Measurements from ENCODE around the gene DRG2.

DRG2 gene

GRCh38 chr17:18146980-18147379 is 59.2 kb downstream of the DRG2 start:
- H4K20me1 ChIP-seq (ENCODE audit: insufficient read depth, low read length, poor library complexity, severe bottlenecking): no peaks in the 10 kb centered on the region
- no peak overlapping the region for H3K4me2 ChIP-seq (ENCODE audit: low read depth, low read length, poor library complexity, severe bottlenecking)
- no peaks in the 10 kb centered on the region for H3K27me3 ChIP-seq (ENCODE audit: insufficient read depth, low read length, poor library complexity, severe bottlenecking)
- no peak for TF ChIP-seq CTCF (conservative IDR thresholded peaks at IDR 0.05; ENCODE audit: low read length)
- no peak for TF ChIP-seq EZH2phosphoT487 (IDR thresholded peaks at IDR 0.05; ENCODE audit: borderline replicate concordance)
- no peaks in the 10 kb centered on the region for H3K36me3 ChIP-seq (ENCODE audit: insufficient read depth, low read length)
- no peak overlapping the region for H3K4me3 ChIP-seq (ENCODE audit: low read length, poor library complexity, severe bottlenecking)
- H3K9me3 ChIP-seq (ENCODE audit: insufficient read depth, low read depth, low read length): no peaks in the 10 kb centered on the region
- H2AFZ ChIP-seq (ENCODE audit: low read length): no peak overlapping the region
- no peak overlapping the region for H3K9ac ChIP-seq (ENCODE audit: low read depth, low read length, poor library complexity, severe bottlenecking)
- H3K9me2 ChIP-seq (replicated peaks; ENCODE audit: low read depth, low read length): no peaks in the 10 kb centered on the region
- no peaks in the 10 kb centered on the region for H3F3A ChIP-seq (ENCODE audit: low read depth)
- H3K79me2 ChIP-seq (ENCODE audit: insufficient read depth, low read length): no peaks in the 10 kb centered on the region
- no peaks in the 10 kb centered on the region for H3K4me1 ChIP-seq (ENCODE audit: insufficient read depth, low read length, poor library complexity, severe bottlenecking)

- Histone ChIP-seq H3K4me1 (ENCODE audit: insufficient read depth, low read length, poor library complexity, severe bottlenecking) (no peaks in the 10 kb centered on the region), H2AFZ (ENCODE audit: low read length) (no peak overlapping the region), H3K4me2 (ENCODE audit: low read depth, low read length, poor library complexity, severe bottlenecking) (no peak overlapping the region), H3K4me3 (ENCODE audit: low read length, poor library complexity, severe bottlenecking) (no peak overlapping the region), H3K9ac (ENCODE audit: low read depth, low read length, poor library complexity, severe bottlenecking) (no peak overlapping the region), H4K20me1 (ENCODE audit: insufficient read depth, low read length, poor library complexity, severe bottlenecking) (no peaks in the 10 kb centered on the region), H3K27me3 (ENCODE audit: insufficient read depth, low read length, poor library complexity, severe bottlenecking) (no peaks in the 10 kb centered on the region), H3K9me2 (replicated peaks; ENCODE audit: low read depth, low read length) (no peaks in the 10 kb centered on the region), H3K9me3 (ENCODE audit: insufficient read depth, low read depth, low read length) (no peaks in the 10 kb centered on the region), H3K79me2 (ENCODE audit: insufficient read depth, low read length) (no peaks in the 10 kb centered on the region), H3F3A (ENCODE audit: low read depth) (no peaks in the 10 kb centered on the region), H3K36me3 (ENCODE audit: insufficient read depth, low read length) (no peaks in the 10 kb centered on the region)
- no peak for TF ChIP-seq EZH2phosphoT487 (IDR thresholded peaks at IDR 0.05; ENCODE audit: borderline replicate concordance)
- TF ChIP-seq CTCF (conservative IDR thresholded peaks at IDR 0.05; ENCODE audit: low read length): no peak
Observed at GRCh38 chr17:18148586-18148985, 60.8 kb downstream of the DRG2 start.

- Histone ChIP-seq H3K4me1 (ENCODE audit: insufficient read depth, low read length, poor library complexity, severe bottlenecking) (no peaks in the 10 kb centered on the region), H3K4me2 (ENCODE audit: low read depth, low read length, poor library complexity, severe bottlenecking) (no peak overlapping the region), H3F3A (ENCODE audit: low read depth) (no peaks in the 10 kb centered on the region), H2AFZ (ENCODE audit: low read length) (no peak overlapping the region), H4K20me1 (ENCODE audit: insufficient read depth, low read length, poor library complexity, severe bottlenecking) (no peaks in the 10 kb centered on the region), H3K4me3 (ENCODE audit: low read length, poor library complexity, severe bottlenecking) (no peak overlapping the region), H3K9me2 (replicated peaks; ENCODE audit: low read depth, low read length) (no peaks in the 10 kb centered on the region), H3K36me3 (ENCODE audit: insufficient read depth, low read length) (no peaks in the 10 kb centered on the region), H3K27me3 (ENCODE audit: insufficient read depth, low read length, poor library complexity, severe bottlenecking) (no peaks in the 10 kb centered on the region), H3K9me3 (ENCODE audit: insufficient read depth, low read depth, low read length) (no peaks in the 10 kb centered on the region), H3K79me2 (ENCODE audit: insufficient read depth, low read length) (no peaks in the 10 kb centered on the region), H3K9ac (ENCODE audit: low read depth, low read length, poor library complexity, severe bottlenecking) (no peak overlapping the region)
- TF ChIP-seq EZH2phosphoT487 (IDR thresholded peaks at IDR 0.05; ENCODE audit: borderline replicate concordance): no peak
Observed at GRCh38 chr17:18151290-18151689, 63.5 kb downstream of the DRG2 start.

GRCh38 chr17:18155179-18155578 is 67.4 kb downstream of the DRG2 start:
- Histone ChIP-seq H3K9me2 (replicated peaks; ENCODE audit: low read depth, low read length) (no peaks in the 10 kb centered on the region), H3K9me3 (ENCODE audit: insufficient read depth, low read depth, low read length) (no peaks in the 10 kb centered on the region), H3K4me1 (ENCODE audit: insufficient read depth, low read length, poor library complexity, severe bottlenecking) (no peaks in the 10 kb centered on the region), H3K4me3 (ENCODE audit: low read length, poor library complexity, severe bottlenecking) (no peak overlapping the region), H3K27me3 (ENCODE audit: insufficient read depth, low read length, poor library complexity, severe bottlenecking) (no peaks in the 10 kb centered on the region), H3K4me2 (ENCODE audit: low read depth, low read length, poor library complexity, severe bottlenecking) (no peak overlapping the region), H3K79me2 (ENCODE audit: insufficient read depth, low read length) (no peaks in the 10 kb centered on the region), H3F3A (ENCODE audit: low read depth) (no peaks in the 10 kb centered on the region), H4K20me1 (ENCODE audit: insufficient read depth, low read length, poor library complexity, severe bottlenecking) (no peaks in the 10 kb centered on the region), H2AFZ (ENCODE audit: low read length) (no peak overlapping the region), H3K9ac (ENCODE audit: low read depth, low read length, poor library complexity, severe bottlenecking) (no peak overlapping the region), H3K36me3 (ENCODE audit: insufficient read depth, low read length) (no peaks in the 10 kb centered on the region)
- no peak for TF ChIP-seq EZH2phosphoT487 (IDR thresholded peaks at IDR 0.05; ENCODE audit: borderline replicate concordance)
- no peak for TF ChIP-seq CTCF (conservative IDR thresholded peaks at IDR 0.05; ENCODE audit: low read length)
